Stimulated activated CD4-positive, alpha-beta T cell treated with anti-CD3 and anti-CD28 coated beads, TNF-alpha, amount 100 ng/mL, for 1 hour (primary cell): ENCODE results near the gene ZNF423.
"Not testable (repeated sequence)": the region's sequence is repeated elsewhere in the genome, so short reads cannot be mapped to it uniquely, and the experiment has no call there.

Experiments used
- DNase-seq, 3 donors: peaks; one replicate each; pipeline ENCODE4 v3.0.0-alpha.2; 2020; ENCODE audit warnings: low read depth in 3 of 3, low spot score in 1 of 3

ZNF423 gene

DNA sequence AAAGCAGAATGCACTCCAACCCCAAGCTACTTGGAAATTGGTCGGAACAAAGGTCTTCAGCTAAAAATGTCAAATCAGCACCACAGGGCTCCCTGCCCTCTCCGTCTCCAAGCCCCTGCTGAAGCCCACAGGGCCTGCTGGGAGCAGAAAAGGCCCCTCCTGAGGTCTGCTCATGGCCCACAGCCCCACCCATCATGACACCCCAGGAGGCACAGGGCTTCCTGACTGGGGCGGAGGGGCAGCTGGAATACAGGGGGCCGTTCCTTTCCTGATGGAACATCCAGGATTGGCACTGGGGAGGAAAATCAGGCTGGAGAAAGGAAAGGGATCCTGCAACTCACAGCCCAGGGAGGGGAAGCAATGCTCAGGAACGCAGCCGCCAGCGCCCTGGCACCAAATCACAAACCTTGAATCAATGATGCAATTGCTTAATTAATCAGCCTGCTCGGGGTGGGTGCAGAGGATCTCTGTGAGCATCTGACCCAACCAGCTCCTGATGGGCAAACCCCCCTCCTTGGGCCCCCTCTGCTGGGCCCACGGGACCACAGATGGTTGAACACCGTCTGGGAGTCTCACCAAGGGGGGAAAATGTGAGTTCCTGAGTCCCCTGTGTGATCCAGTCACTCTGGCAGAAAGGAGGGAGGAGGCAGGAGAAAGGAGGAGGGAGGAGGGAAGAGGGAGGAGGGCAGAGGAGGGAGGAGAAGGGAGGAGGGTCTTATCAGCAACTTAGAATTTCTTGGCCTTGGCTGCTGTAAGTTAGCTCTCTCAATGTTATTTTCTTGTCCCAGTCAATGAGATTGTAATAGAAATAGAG is 155.5 kb downstream of the ZNF423 start:
- no peak for DNase-seq

DNA sequence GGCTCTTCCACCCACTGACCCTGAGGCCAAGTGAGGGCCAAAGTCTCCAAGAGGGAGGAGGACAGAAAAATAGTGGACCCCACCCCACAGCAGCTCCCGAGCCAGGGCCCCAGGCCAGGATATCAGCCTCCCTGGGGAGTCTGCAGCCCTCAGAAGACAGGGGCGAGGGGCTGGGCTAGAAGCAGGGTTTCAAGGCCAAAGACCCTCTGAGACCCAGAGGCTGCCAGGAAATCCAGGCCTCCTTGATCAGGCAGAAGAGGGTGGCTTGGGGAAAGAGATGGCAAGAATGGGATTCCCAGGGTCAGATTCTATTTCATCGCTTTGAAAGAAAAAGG is 156.1 kb downstream of the ZNF423 start:
- DNase-seq: no peak

DNA sequence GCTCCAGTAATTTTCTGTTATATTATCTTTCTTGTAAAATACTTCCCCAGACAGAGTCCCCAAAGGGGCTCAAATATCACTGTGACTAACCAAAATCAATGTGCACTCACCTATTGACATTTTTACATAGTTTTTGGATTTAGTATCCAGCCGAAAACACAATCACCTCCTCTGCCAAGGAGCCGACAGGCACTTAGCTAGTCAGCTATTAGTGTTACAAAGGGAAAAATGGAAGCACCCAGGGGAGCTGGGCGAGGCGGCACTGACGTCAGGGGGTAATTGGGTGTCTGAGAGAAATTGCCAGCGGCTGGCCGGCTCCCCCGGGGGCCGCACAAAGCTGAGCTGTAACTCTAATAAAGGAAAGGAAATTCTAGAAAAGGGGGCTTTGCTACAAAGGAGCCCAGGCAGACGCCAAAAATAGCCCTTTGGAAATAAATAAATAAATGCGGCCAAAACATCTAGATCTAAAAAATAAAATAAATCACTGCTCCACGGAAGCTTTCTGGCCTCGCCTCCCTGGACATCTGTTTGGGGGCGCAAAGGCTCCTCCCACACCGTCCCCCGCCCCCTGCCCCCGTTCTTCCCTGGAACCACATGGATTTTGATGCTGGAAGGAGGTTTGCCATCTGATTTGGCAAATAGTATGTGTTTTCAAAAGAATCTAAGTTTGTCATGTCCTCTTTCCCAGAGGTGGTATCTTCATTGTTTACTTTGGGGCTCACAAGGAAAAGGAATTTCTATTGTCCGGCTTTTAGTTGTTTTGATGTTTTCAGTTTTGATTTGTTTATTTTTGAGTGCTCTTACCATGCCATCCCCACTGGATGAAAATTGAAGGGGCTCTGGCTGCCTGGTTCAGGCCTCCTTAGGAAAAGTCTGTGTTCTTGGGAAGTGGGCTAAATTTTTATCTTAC is 156.7 kb downstream of the ZNF423 start:
- no peak for DNase-seq

DNA sequence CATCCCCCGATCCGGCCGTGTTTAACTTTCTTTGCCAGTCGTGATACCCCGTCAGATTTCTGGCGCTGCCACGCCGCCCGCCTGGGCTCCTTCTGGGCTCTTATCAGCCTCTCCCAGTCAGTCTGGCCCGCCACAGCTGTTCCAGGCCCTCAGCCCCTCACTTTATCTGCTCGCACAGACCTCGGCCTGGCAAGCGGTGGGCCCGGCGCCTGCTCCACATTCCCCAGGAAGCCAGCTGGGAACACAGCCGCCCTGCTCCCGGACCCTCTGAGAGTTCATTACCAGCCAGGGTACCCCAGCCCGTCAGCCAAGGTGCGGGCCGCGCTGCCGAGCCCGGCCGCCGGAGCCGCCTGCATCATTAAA is 157.5 kb downstream of the ZNF423 start:
- DNase-seq: no peak

DNA sequence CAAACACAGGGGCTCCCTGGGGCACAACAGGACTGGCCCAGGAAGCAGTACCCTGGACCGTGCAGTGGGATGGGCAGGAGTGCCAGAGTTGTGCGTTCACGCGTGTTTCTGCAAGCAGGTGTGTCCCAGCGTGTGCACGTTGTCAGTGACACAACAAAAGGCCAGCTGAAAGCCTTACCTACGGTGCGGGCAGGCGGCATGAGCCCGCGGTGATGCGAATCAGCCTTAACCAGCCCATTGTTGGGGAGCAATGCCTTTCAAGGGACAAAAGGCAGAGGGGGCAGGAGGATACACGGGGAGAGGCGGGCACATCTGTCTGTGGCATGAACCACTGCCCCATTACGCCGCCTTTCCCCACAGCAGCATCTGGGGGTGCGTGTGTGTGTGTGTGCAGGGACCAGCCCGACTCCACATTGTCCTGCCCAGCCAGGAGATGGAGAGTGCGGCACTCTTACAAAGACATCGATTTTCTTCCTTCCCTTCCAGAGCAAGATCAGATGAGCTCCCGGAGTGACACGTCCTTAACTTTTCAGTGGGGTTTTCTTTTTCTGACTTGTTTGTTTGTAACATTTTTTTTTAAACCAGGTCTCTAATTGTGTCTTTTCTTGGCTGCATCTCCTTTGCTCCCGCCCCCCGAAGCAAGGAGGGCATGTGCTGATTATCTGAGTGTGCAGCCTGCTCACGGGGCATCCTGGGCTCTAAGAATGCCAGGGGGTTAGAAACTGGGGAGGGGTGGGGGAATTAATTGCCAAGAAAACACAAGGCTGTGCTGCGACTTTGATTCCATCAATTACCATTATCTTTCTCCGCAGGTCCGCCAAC is 158.1 kb downstream of the ZNF423 start:
- DNase-seq: no peak

DNA sequence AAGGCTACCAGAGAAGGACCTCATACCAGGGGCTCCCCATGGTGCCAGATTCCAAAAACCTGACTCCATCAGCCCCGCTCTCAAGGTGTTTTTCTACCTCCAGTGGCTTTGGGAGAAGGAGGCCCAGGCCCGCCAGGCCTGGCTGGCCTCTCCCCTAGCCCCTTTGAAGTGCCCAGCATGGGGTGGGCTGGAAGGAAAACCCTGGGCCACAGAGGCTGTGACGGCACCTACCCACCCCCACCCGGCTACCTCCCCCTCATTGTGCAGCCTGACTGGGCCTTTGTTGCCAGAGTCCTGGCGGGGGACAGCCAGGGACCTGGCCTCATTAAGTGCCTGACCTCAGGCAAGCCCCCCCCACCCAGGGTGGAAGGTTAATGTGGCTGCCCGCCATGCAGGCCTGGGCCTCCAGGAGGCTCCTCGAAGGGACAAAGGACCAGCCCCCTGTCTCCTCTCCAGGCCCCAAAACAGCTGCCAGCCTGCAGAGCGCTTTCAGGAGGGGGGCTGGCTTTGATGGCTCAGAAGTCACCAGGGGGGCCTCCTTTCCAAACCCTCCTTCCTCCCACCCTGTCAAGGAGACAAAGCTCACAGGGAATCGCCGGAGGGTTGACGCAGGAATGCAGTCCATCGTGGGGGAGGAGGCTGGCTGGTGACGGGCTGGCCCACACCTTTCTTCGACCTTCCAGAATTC is 159.4 kb downstream of the ZNF423 start:
- DNase-seq: no peak

DNA sequence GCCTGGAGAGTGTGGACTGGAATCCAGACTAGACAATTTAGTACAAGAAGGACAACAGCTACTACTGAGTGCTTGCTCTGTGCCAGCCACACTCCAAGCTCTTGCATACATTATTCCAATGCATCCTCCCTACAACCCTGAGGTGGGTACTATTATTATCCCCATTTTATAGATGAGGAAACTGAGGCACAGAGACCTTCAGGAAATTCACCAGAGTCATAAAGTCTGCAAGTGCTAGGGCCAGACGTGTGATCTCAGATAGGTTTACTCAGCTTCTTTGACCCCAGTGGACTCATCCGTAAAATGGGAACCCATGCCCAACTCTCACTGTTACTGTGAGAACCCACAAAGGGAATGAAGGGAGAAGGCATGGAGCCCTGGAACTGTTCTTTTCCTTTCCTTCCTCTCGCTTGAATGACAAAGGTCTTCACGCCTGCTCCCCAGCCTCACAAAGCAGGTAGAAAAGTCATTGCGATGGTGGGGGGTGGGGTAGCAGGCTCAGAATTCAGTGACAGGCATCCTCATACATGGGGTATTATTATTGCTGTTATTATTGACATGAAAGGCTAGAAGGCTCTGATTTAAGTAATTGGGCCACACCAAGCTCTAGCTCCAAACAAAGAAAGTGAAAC is 160.0 kb downstream of the ZNF423 start:
- no peak for DNase-seq

DNA sequence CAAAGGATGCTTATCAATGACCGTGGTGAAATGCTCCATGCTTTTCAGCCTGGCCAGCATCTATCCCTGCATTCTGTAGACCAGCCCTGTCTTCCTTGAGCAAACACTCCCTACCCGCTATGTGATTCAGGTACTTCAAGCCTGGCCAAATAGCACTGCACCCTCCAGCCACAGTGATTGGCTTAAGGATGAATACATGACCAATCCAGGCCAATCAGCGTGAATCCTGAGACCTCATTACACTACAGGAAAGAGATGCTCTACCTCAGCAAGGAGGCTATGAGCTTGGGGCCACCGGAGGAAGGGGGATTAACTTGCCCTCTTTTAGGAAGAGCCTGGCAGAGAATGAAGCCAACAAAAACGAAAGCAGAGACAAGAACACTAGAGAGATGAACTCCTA is 162.5 kb downstream of the ZNF423 start:
- DNase-seq: no peak

DNA sequence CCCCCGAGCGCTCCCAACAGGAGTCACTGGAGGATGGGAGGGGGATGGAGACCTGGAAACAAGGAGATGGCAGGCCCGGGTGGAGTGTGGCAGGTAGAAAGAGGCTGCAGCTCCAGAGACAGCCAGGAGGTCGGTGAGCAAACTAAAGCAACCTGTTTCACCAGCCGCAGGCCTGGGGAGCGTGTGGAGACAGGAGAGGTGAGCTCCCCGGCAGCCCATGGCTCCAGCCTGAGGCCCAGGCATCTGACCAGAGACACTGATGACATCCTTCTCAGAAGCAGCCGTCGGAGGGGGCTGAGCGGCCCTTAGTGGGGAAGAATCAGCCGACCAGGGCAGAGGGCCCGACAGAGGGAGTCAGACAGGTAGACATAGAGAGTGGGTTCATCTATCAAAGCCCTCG is 165.1 kb downstream of the ZNF423 start:
- no peak for DNase-seq

DNA sequence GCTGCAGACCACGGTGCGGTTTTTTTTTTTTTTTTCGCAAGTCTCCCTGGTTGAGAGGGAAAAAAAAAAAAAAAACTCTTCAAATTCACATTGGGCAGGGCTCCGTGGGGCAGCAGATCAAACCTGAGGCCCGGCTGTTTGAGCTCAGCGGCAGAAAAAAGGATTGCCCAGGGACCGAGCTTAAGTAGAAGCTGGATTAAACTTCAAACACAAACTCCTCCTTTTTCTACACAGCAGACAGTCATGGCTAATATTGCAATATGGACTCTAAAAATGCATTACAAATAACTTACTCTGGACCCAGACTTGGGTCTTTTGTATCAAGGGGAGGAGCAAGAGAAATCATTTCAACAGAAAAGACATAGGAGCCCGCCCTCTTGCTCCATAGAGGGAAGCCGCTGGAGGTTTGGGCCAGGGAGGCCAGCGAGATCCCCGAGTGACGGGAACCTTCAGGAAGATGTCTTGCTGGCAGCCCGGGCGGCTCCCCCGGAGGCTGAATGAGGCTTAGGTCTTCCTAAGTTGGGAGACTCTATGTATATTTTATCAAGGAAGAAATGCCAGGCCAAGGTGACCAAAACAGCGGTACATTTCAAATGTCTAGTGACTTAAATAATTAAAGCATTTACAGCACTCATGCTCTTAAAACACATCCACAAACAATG is 167.7 kb downstream of the ZNF423 start:
- no peak for DNase-seq

DNA sequence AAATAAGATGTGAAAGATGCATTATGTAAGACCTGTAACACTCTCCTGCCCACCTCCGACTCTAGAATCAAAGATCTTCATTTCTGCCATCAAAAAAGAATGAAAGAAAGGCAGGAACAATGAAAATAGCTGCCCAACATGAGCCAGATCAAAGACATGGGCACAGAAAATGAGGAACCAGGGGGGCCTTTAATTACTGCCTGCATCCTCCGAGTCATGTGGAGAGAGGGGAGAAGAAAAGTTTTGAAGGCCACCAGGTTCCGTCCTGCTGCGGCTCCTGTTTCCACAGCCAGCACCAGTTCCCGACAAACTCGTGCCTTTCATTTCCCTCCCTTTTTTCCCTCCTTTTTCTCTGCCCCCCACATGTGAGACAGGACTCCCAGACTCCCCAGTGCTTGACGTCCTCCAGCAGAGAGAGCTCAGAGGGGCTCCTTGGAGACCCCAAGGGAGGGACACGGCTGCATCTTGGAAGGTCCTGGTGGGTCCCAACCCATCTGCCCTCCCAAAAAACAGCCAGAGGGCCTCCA is 168.4 kb downstream of the ZNF423 start:
- DNase-seq: no peak

DNA sequence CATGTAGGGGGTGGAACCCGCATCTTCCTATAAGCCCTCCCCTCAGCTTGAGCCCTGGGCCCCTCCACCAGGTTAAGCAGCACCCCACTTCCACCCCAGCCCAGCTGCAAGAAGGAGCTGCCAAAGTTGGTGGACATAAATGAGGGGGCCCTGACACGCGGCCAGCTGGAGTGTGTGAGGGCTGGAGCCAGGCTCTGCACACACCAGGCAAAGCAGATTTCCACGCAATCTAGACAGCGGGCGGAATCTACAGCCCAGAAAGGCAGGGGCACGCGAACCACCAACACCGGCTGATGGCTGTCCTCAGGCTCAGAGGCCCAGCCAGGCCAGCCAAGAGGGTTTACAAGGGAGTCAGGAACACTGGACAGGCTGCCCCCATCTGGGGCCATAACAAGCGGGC is 171.2 kb downstream of the ZNF423 start:
- DNase-seq: no peak

DNA sequence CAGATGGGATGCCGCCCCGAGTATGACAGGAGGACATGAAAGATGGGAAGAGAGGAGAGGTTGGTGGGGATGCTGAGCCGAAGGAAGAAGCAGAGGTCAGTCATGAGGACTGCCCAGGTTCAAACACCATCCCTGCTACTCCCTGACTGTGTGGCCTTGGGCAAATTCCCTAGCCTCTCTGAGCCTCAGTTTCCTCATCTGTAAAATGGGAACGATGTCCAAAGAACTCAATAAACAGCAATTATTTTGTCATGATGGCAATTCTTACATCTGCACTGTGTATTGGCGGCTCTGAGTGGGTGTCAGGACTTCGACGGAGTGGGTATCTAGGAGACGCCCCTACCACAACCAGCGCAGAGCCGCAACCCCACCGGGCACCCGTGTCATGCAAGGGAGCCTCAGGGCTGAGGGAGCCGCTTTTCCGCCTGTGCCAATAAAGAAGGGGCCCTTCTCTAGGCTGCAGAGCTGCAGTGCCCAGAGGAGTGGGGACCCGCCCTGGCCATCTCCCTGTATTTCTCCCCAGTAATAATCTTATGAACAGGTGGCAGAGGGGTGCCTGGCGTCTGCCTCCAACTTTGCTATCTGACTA is 173.2 kb downstream of the ZNF423 start:
- DNase-seq: no peak

DNA sequence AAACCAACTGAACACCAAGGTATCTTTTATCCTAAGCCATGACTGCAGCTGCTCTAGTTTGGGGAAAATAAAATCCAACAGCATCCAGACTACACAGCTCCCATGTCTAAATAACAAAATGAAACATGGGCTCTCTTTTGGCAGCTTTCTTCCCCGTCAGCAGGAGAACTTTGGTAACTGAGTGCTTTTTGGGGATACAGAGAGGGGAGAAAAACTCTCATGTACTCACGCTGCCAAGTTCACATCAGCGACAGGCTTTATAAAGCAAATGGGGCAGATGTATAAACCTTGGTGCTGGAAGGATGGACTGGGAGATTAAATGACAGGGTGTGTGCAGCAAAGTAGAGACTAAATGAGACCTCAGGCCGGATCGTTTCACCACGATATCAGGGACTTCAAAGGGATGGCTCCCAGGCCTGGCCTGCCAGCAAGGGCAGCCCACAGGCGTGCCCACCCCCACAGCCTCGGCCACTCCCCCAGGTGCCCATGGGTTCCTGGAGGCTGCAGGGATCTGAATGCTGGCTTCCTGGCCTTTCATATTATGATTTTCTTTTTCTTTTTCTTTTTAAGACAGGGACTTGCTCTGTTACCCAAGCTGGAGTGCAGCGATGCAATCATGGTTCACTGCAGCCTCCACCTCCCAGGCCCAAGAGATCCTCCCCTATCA is 174.6 kb downstream of the ZNF423 start:
- DNase-seq: no peak

DNA sequence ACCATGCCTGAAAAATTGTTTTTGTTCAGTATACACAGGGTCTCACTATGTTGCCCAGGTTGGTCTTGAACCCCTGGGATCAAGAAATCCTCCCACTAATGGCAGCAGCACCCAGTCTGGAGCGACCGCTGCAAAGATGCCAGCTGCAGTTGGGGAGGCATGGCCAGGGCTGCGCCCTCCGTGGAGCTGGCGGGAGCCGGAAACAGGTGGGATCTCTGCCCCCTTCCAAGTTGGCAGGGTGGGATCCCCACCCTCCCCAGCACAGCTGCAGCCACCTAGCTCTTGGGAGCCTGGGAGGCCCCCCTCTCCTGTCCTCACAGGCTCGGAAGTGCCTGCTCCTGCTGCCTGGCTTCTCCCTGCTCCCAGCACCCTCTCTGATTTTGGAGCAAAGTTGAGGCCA is 176.8 kb downstream of the ZNF423 start:
- no peak for DNase-seq

DNA sequence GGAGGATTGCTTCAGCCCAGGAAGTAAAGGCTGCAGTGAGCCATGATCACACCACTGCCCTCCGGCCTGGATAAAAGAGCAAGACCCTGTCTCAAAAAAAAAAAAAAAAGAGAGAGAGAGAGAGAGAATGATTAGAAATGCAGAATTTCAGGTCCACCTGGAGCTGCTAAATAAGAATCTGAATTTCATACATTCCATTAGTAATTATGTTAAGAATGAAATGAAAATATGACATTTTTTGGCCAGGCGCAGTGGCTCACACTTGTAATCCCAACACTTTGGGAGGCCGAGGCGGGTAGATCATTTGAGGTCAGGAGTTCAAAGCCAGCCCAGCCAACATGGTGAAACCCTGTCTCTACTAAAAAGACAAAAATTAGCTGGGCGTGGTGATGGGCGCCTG is 178.3 kb downstream of the ZNF423 start:
- DNase-seq: not testable (repeated sequence)

DNA sequence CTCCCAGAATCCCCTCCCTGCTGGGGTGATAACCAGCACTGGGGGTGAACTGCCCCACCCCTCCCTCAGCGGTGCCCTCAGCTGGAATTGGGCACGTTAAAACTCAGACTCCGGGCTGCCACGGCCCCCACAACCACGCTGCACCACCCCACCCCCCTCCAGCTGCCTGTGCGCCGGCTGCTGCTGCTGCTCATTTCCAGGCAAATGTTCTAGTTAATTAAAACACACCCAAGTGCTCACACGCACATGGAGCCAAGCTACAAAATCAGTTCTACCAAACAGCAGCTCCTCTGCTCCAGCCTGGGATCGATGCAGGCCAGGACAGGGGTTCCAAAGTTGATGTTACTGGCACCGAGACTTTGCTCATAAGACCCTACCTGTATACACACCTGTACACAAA is 180.5 kb downstream of the ZNF423 start:
- DNase-seq: no peak

DNA sequence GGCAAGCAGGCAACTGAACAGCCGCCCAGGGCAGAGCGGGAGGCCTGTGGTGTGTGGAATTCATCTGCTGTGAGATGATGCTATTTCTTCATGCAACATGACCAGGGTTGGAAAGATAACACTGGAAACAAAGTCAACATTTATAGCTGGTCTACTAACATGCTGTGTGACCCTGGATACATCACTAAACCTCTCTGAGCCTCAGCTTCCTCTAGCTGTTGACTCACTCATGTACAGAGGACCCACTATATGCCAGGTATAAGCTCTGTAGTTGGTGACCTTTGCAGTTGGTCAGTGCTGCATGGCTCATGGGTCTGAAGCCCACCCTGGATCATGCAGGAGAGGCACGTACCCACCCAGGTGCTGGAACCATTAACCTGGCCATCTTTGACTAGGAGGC is 180.9 kb downstream of the ZNF423 start:
- DNase-seq: no peak

DNA sequence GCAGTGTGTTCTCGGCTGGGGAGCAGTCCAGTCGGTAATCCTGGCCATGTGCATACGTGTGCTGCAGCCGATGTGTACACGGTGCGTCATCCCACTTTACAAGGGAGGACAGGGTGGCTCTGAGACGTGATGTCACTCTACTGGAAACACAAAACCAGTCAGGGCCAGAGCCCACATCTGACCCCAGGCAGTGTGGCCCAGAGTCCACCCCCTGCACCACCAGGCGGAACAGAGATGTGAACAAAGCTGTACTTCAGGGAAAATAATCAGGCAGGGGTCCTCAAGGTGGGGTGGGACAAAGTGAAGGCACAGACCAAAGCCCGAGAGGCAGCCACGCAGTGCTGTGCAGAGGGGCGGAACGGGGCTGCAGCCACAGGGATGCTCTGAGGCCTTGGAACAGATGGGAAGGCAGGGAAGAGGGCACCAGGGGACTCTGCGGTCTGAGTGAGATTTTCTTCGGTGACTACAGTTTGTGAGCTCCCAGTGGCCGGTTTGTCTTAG is 181.5 kb downstream of the ZNF423 start:
- DNase-seq: no peak
